Ishikawa (cell line): ENCODE measurements around the gene SERTAD3.
A peak's percentile ranks its signal among the peaks of the same experiment; 100 is the strongest.

Experiments used
- CEBPB ChIP-seq: IDR thresholded peaks from 2 replicates; pipeline ENCODE4 v1.6.1; 2012
- CREB1 ChIP-seq: IDR thresholded peaks from 2 replicates; pipeline ENCODE4 v1.6.1; 2012; ENCODE audit warnings: low read depth
- EGR1 ChIP-seq: IDR thresholded peaks from 2 replicates; pipeline ENCODE4 v1.6.1; 2012
- EP300 ChIP-seq: IDR thresholded peaks from 2 replicates; pipeline ENCODE4 v1.6.1; 2012; ENCODE audit warnings: borderline replicate concordance
- FOXM1 ChIP-seq: IDR thresholded peaks from 2 replicates; pipeline ENCODE4 v1.6.1; 2012; ENCODE audit warnings: low read depth, borderline replicate concordance
- NFIC ChIP-seq: IDR thresholded peaks from 2 replicates; pipeline ENCODE4 v1.6.1; 2012
- RAD21 ChIP-seq: IDR thresholded peaks from 2 replicates; pipeline ENCODE4 v1.6.1; 2012; ENCODE audit warnings: low read depth
- TAF1 ChIP-seq: IDR thresholded peaks from 2 replicates; pipeline ENCODE4 v1.6.1; 2012; ENCODE audit warnings: low read depth, mild to moderate bottlenecking
- TCF12 ChIP-seq: IDR thresholded peaks from 2 replicates; pipeline ENCODE4 v1.6.1; 2012; ENCODE audit warnings: low read depth
- TEAD4 ChIP-seq: IDR thresholded peaks from 2 replicates; pipeline ENCODE4 v1.6.1; 2012
- YY1 ChIP-seq: IDR thresholded peaks from 2 replicates; pipeline ENCODE4 v1.6.1; 2012; ENCODE audit warnings: low read depth
- ZBTB7A ChIP-seq: IDR thresholded peaks from 2 replicates; pipeline ENCODE4 v1.6.1; 2012; ENCODE audit warnings: low read depth
- TF ChIP-seq, protein P1 (sequence below): IDR thresholded peaks from 2 replicates; pipeline ENCODE4 v1.6.1; 2012
- TF ChIP-seq, protein P2 (sequence below): IDR thresholded peaks from 2 replicates; pipeline ENCODE4 v1.6.1; 2012
- TF ChIP-seq, protein P3 (sequence below): IDR thresholded peaks from 2 replicates; pipeline ENCODE4 v1.6.1; 2012; ENCODE audit warnings: low read depth, mild to moderate bottlenecking

SERTAD3 gene

DNA sequence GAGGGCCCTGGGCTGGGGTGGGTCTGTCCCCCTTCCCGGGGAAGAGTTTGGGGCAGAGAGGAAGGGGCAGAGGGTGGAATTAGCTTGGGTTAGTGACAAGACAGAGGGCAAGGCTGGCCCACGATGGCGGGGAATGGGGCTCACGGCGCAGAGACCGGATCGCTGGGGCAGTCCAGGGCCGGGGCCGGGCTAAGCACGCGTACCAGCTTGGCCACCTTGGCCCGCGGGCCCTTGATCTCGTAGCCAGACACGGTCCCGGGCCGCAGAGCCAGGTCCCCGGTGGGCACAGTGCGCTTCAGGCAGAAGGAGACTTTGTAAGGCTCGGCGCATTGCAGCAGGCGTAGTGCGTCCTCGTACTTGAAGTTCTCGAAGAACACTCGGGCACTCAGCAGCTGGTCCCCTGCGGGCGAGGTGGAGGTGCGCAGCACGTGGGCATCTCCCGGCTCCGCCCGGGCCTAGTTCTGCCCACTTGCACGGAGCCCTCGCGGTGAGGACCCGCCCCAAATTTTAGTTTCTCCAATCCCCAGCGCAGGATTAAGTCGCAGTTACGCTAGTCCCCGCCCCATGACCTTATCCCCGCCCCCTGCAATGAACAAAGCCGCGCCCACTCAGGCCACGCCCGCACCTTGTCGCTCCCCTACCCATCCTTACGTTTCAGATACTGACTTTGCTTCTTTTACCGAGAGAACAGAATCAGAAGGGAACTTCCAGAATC is 45.6 kb downstream of the SERTAD3 start:
- no peak for TF ChIP-seq TCF12
- no peak for TF ChIP-seq FOXM1
- TF ChIP-seq, protein P1, sequence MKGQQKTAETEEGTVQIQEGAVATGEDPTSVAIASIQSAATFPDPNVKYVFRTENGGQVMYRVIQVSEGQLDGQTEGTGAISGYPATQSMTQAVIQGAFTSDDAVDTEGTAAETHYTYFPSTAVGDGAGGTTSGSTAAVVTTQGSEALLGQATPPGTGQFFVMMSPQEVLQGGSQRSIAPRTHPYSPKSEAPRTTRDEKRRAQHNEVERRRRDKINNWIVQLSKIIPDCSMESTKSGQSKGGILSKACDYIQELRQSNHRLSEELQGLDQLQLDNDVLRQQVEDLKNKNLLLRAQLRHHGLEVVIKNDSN, result peak; percentile 47; the same call in 1 of the 2 replicates
- TF ChIP-seq YY1, result no peak
- TF ChIP-seq, protein P2, sequence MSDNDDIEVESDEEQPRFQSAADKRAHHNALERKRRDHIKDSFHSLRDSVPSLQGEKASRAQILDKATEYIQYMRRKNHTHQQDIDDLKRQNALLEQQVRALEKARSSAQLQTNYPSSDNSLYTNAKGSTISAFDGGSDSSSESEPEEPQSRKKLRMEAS, result peak; percentile 17; the same call in 1 of the 2 replicates
- TF ChIP-seq, protein P3, sequence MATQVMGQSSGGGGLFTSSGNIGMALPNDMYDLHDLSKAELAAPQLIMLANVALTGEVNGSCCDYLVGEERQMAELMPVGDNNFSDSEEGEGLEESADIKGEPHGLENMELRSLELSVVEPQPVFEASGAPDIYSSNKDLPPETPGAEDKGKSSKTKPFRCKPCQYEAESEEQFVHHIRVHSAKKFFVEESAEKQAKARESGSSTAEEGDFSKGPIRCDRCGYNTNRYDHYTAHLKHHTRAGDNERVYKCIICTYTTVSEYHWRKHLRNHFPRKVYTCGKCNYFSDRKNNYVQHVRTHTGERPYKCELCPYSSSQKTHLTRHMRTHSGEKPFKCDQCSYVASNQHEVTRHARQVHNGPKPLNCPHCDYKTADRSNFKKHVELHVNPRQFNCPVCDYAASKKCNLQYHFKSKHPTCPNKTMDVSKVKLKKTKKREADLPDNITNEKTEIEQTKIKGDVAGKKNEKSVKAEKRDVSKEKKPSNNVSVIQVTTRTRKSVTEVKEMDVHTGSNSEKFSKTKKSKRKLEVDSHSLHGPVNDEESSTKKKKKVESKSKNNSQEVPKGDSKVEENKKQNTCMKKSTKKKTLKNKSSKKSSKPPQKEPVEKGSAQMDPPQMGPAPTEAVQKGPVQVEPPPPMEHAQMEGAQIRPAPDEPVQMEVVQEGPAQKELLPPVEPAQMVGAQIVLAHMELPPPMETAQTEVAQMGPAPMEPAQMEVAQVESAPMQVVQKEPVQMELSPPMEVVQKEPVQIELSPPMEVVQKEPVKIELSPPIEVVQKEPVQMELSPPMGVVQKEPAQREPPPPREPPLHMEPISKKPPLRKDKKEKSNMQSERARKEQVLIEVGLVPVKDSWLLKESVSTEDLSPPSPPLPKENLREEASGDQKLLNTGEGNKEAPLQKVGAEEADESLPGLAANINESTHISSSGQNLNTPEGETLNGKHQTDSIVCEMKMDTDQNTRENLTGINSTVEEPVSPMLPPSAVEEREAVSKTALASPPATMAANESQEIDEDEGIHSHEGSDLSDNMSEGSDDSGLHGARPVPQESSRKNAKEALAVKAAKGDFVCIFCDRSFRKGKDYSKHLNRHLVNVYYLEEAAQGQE, result no peak

DNA sequence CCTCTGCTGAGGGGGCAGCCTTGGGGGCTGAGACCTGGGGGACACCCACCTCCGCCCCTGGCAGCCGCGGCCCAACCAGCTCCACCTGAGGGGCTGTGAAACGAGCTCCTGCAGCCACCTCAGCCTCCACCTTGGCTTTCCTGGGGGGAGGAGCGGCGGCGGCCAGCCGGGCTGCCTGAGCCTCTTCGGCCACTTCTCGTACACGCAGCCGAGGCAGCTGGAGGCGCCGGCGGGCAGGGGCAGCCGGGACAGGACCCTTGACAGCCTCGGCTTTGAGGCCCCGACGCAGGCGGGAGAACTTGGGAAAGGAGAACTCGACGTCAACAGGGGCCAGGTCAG is 46.6 kb downstream of the SERTAD3 start:
- TF ChIP-seq CEBPB, result no peak
- TF ChIP-seq TEAD4, result no peak
- TF ChIP-seq RAD21, result no peak
- TF ChIP-seq TCF12, result no peak
- TF ChIP-seq NFIC, result no peak
- TF ChIP-seq TAF1, result no peak
- TF ChIP-seq, protein P1, result no peak
- no peak for TF ChIP-seq YY1
- no peak for TF ChIP-seq EGR1
- TF ChIP-seq CREB1, result no peak
- TF ChIP-seq, protein P3, result no peak
- no peak for TF ChIP-seq FOXM1
- TF ChIP-seq ZBTB7A, result no peak
- TF ChIP-seq, protein P2, result no peak
- no peak for TF ChIP-seq EP300

DNA sequence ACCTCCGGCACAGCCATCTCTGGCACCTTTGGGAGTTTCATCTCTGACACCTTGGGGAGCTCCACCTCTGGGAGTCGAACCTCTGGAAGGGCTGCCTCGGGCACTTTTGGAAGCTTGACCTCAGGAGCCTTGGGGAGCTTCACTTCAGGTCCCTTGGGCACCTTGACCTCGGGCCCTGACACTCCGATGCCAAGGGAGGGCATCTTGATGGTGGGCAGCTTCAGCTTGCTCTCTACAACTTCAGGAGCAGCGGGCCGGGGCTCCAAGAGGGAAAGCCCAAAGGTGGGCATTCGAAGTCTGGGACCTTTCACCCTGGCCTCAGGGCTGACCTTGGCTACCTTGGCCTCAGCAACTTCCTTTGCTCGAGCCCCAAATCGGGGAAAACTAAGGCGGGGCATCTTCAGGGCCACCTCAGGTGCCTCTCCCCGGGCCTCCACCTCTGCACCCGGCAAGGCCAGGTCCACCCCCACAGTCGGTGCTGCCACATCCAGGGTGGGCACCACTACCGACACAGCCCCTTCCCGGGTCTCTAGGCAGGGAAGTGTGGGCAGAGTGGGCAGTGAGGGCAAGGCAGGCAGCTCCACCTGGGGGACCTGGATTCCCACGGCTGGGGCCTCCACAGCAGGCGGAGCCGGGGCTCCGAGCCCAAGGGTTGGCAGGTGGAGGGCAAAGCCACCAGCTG is 47.1 kb downstream of the SERTAD3 start:
- TF ChIP-seq TCF12, result no peak
- no peak for TF ChIP-seq CREB1
- TF ChIP-seq, protein P3, result no peak
- no peak for TF ChIP-seq ZBTB7A
- TF ChIP-seq, protein P2, result no peak
- TF ChIP-seq FOXM1, result no peak
- no peak for TF ChIP-seq EP300
- TF ChIP-seq TAF1, result no peak
- no peak for TF ChIP-seq NFIC
- no peak for TF ChIP-seq TEAD4
- TF ChIP-seq, protein P1, result no peak
- no peak for TF ChIP-seq RAD21
- TF ChIP-seq YY1, result no peak
- TF ChIP-seq EGR1, result no peak
- no peak for TF ChIP-seq CEBPB

DNA sequence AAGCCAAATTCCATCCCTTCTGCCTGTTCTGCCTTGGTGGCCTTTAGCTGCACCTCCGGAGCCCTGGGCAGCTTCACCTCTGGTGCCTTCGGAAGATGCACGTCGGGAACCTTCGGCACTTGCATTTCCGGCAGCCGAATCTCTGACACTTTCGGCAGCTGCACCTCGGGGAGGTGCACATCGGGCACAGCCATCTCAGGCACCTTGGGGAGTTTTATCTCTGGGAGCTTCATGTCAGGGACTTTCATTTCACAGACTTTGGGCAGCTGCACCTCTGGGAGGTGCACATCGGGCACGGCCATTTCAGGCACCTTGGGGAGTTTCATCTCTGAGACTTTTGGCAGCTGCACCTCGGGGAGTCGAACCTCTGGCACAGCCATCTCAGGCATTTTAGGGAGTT is 48.2 kb downstream of the SERTAD3 start:
- TF ChIP-seq, protein P3, result no peak
- no peak for TF ChIP-seq RAD21
- no peak for TF ChIP-seq EGR1
- TF ChIP-seq CREB1, result no peak
- TF ChIP-seq NFIC, result no peak
- TF ChIP-seq ZBTB7A, result no peak
- TF ChIP-seq, protein P1, result no peak
- TF ChIP-seq, protein P2, result no peak
- TF ChIP-seq CEBPB, result no peak
- no peak for TF ChIP-seq EP300
- TF ChIP-seq YY1, result no peak
- TF ChIP-seq TAF1, result no peak
- TF ChIP-seq TCF12, result no peak
- no peak for TF ChIP-seq TEAD4
- no peak for TF ChIP-seq FOXM1
